Suppressor macrophage treated with lipopolysaccharide for 4 hours (primary cell): ENCODE measurements around the gene DMXL2.
"Not testable (repeated sequence)": the region's sequence is repeated elsewhere in the genome, so short reads cannot be mapped to it uniquely, and the experiment has no call there.

Experiments
- DNase-seq: peaks from one replicate; pipeline ENCODE4 v3.0.0-alpha.2; 2020

DMXL2 gene

GRCh38 chr15:51621155-51621765, 1.3 kb downstream of the DMXL2 start:
- DNase-seq = peak; percentile 57

- DNase-seq = peak; percentile 63
Measured at GRCh38 chr15:51620641-51621040, 1.9 kb downstream of the DMXL2 start.

- DNase-seq = peak; percentile 63
Measured at GRCh38 chr15:51620122-51620521, 2.4 kb downstream of the DMXL2 start.

GRCh38 chr15:51619331-51620035, 3.1 kb downstream of the DMXL2 start:
- peak; percentile 94 for DNase-seq

GRCh38 chr15:51617886-51618285, 4.7 kb downstream of the DMXL2 start:
- DNase-seq = peak; percentile 55

GRCh38 chr15:51613951-51614350, 8.6 kb downstream of the DMXL2 start:
- no peak for DNase-seq

- not testable (repeated sequence) for DNase-seq
Measured at GRCh38 chr15:51612669-51613068, 9.9 kb downstream of the DMXL2 start.

GRCh38 chr15:51603462-51603948, 19.1 kb downstream of the DMXL2 start:
- DNase-seq = not testable (repeated sequence)

GRCh38 chr15:51603002-51603401, 19.6 kb downstream of the DMXL2 start:
- DNase-seq = no peak

GRCh38 chr15:51602484-51602883, 20.1 kb downstream of the DMXL2 start:
- no peak for DNase-seq

GRCh38 chr15:51601801-51602200, 20.8 kb downstream of the DMXL2 start:
- no peak for DNase-seq

GRCh38 chr15:51600114-51600513, 22.5 kb downstream of the DMXL2 start:
- DNase-seq = no peak

GRCh38 chr15:51589881-51590568, 32.5 kb downstream of the DMXL2 start:
- peak; percentile 72 for DNase-seq

GRCh38 chr15:51588966-51589365, 33.6 kb downstream of the DMXL2 start:
- DNase-seq = peak; percentile 93

- peak; percentile 95 for DNase-seq
Measured at GRCh38 chr15:51585986-51586385, 36.6 kb downstream of the DMXL2 start.

GRCh38 chr15:51580982-51581381, 41.6 kb downstream of the DMXL2 start:
- no peak for DNase-seq

GRCh38 chr15:51580385-51580784, 42.2 kb downstream of the DMXL2 start:
- DNase-seq = peak; percentile 68

- DNase-seq = no peak
Measured at GRCh38 chr15:51579012-51579411, 43.6 kb downstream of the DMXL2 start.

- peak; percentile 71 for DNase-seq
Measured at GRCh38 chr15:51577636-51578304, 44.8 kb downstream of the DMXL2 start.

GRCh38 chr15:51576911-51577500, 45.6 kb downstream of the DMXL2 start:
- peak; percentile 94 for DNase-seq

- DNase-seq = peak; percentile 61
Measured at GRCh38 chr15:51576286-51576850, 46.2 kb downstream of the DMXL2 start.

GRCh38 chr15:51575775-51576174, 46.8 kb downstream of the DMXL2 start:
- no peak for DNase-seq
